SK-N-SH treated with all-trans-retinoic acid at 6 μM for 48 hours (cell line): ENCODE results near the gene MARCHF5.

Experiments
- ARNTL ChIP-seq: fragments of 450-650 bp; formaldehyde crosslinking; IDR thresholded peaks from 2 replicates; pipeline ENCODE4 v1.5.0; 2020; ENCODE audit warnings: low read depth, mild to moderate bottlenecking, moderate library complexity, borderline replicate concordance
- BACH2 ChIP-seq: fragments of 250-450 bp; sonication (Bioruptor Pico); IDR thresholded peaks from 2 replicates; pipeline ENCODE4 v1.9.0; 2021; ENCODE audit warnings: mild to moderate bottlenecking, borderline replicate concordance
- SNAI2 ChIP-seq: fragments of 250-450 bp; sonication (Bioruptor Pico); IDR thresholded peaks from 2 replicates; pipeline ENCODE4 v1.5.0; 2020; ENCODE audit warnings: mild to moderate bottlenecking, moderate library complexity
- TF ChIP-seq, protein P1 (sequence below): fragments of 250-450 bp; sonication (Bioruptor Pico); IDR thresholded peaks from 2 replicates; pipeline ENCODE4 v1.5.1; 2020; ENCODE audit warnings: low read depth, mild to moderate bottlenecking, moderate library complexity
- TF ChIP-seq, protein P2 (sequence below): fragments of 250-450 bp; sonication (Bioruptor Pico); IDR thresholded peaks from 2 replicates; pipeline ENCODE4 v1.8.0; 2020; ENCODE audit warnings: mild to moderate bottlenecking, moderate library complexity, borderline replicate concordance

DNA sequence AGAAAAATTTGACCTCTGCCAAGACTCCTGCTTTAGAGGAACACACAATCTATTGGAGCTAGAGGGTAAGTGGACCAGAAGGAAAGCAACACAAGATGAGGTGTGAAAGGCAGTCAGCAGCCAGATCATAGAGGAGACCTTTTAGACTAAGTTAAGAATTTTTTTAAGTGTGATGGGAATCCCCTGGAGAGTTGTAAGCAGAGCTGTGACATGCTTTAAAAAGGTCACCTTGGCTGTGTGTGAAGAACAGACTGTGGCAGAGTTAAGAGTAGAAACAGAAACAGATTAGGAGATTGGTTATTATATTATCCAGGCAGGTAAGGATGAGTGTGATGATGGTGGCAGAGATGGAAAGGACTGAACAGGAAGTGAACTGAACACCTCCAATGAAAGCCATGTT lies 23.6 kb upstream of the MARCHF5 start:
- TF ChIP-seq BACH2 (CRISPR knock-in tag) (no peak), ARNTL (no peak), SNAI2 (CRISPR knock-in tag) (no peak)
- TF ChIP-seq, protein P1, sequence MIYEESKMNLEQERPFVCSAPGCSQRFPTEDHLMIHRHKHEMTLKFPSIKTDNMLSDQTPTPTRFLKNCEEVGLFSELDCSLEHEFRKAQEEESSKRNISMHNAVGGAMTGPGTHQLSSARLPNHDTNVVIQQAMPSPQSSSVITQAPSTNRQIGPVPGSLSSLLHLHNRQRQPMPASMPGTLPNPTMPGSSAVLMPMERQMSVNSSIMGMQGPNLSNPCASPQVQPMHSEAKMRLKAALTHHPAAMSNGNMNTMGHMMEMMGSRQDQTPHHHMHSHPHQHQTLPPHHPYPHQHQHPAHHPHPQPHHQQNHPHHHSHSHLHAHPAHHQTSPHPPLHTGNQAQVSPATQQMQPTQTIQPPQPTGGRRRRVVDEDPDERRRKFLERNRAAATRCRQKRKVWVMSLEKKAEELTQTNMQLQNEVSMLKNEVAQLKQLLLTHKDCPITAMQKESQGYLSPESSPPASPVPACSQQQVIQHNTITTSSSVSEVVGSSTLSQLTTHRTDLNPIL (CRISPR knock-in tag) = no peak
- TF ChIP-seq, protein P2, sequence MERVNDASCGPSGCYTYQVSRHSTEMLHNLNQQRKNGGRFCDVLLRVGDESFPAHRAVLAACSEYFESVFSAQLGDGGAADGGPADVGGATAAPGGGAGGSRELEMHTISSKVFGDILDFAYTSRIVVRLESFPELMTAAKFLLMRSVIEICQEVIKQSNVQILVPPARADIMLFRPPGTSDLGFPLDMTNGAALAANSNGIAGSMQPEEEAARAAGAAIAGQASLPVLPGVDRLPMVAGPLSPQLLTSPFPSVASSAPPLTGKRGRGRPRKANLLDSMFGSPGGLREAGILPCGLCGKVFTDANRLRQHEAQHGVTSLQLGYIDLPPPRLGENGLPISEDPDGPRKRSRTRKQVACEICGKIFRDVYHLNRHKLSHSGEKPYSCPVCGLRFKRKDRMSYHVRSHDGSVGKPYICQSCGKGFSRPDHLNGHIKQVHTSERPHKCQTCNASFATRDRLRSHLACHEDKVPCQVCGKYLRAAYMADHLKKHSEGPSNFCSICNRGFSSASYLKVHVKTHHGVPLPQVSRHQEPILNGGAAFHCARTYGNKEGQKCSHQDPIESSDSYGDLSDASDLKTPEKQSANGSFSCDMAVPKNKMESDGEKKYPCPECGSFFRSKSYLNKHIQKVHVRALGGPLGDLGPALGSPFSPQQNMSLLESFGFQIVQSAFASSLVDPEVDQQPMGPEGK (CRISPR knock-in tag) = no peak
